PC-3 (cell line): ENCODE data around the gene SENP1.

Experiments
- EZH2 ChIP-seq: fragments of 300-600 bp; sonication (generic); IDR thresholded peaks from one replicate; pipeline ENCODE4 v1.6.1; 2017; ENCODE audit warnings: antibody characterized with exemption, mild to moderate bottlenecking, low read length; ENCODE audit not compliant: unreplicated experiment
- TF ChIP-seq, protein P1 (sequence below): fragments of 300-600 bp; sonication (generic); conservative IDR thresholded peaks from 2 replicates; pipeline ENCODE4 v1.5.1; 2017; ENCODE audit warnings: antibody characterized with exemption, low read depth, mild to moderate bottlenecking, low read length

DNA sequence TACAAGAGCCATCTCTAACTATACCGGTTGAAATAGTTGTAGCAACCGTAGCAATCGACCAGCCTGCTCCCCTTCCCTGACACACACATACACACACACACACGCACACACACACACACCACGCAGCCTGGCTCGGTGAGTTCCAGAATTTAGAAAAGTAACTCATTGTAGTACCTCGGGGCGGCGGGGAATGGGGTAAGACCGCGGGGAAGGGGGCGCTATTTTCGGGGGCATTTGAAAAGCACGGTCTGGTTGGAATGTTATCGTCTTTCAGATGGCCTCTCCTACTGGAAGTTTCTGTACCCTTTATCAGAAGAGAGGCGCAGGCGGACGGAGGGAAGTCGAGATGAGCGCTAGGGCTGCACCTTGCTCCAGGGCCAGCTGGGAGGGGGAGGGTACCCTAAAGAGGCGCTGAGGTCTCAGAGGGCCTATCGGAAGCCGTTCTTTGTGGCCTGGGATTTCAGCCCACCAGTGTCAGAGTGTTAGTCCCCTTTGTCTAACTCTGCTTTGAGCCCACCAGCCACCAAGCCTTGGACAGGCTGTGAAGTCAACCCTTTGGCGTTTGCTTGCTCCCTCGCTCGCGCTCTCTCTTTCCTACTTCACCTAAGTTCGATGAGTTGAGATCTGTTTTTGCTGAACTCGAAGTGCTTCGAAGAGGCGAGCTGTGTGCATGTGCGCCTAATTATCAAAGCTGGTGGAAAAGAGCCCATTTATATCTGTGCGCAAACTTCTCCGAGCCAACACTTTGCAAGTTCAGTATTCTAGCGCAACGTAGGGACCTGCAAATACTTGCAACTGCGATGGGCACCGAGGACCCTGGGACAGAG lies 102.4 kb downstream of the SENP1 start:
- TF ChIP-seq, protein P1, sequence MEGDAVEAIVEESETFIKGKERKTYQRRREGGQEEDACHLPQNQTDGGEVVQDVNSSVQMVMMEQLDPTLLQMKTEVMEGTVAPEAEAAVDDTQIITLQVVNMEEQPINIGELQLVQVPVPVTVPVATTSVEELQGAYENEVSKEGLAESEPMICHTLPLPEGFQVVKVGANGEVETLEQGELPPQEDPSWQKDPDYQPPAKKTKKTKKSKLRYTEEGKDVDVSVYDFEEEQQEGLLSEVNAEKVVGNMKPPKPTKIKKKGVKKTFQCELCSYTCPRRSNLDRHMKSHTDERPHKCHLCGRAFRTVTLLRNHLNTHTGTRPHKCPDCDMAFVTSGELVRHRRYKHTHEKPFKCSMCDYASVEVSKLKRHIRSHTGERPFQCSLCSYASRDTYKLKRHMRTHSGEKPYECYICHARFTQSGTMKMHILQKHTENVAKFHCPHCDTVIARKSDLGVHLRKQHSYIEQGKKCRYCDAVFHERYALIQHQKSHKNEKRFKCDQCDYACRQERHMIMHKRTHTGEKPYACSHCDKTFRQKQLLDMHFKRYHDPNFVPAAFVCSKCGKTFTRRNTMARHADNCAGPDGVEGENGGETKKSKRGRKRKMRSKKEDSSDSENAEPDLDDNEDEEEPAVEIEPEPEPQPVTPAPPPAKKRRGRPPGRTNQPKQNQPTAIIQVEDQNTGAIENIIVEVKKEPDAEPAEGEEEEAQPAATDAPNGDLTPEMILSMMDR, result 0 out of 2 replicates have a peak, but pooled peaks have one; percentile 14
- TF ChIP-seq EZH2, result no peak
